NCI-H1930 (cell line): ENCODE measurements around the gene LCN9.
"Not testable (repeated sequence)": the region's sequence is repeated elsewhere in the genome, so short reads cannot be mapped to it uniquely, and the experiment has no call there.

Experiments used
- DNase-seq, 2 experiments: peaks; one replicate each; lab custom pipeline; 2025; lab: John Stamatoyannopoulos, UW

LCN9 gene

GRCh38 chr9:135647884-135648283 lies 15.2 kb upstream of the LCN9 start:
- DNase-seq, result no peak

GRCh38 chr9:135648494-135649410 lies 14.4 kb upstream of the LCN9 start:
- DNase-seq, result no peak

- DNase-seq, result no peak
Measured at GRCh38 chr9:135649508-135649907, 13.6 kb upstream of the LCN9 start.

GRCh38 chr9:135650408-135650807 lies 12.7 kb upstream of the LCN9 start:
- DNase-seq, result no peak

- no peak for DNase-seq
Measured at GRCh38 chr9:135655317-135655716, 7.8 kb upstream of the LCN9 start.

- no peak for DNase-seq
Measured at GRCh38 chr9:135657416-135657815, 5.7 kb upstream of the LCN9 start.

- no peak for DNase-seq
Measured at GRCh38 chr9:135659252-135659651, 3.9 kb upstream of the LCN9 start.

GRCh38 chr9:135660407-135660806 lies 2.7 kb upstream of the LCN9 start:
- DNase-seq, result no peak

- no peak for DNase-seq
Measured at GRCh38 chr9:135661816-135662560, 1.1 kb upstream of the LCN9 start.

GRCh38 chr9:135663451-135663770 lies 302 bp downstream of the LCN9 start:
- DNase-seq, result no peak

GRCh38 chr9:135663857-135664256 lies 748 bp downstream of the LCN9 start:
- DNase-seq, result no peak

- no peak for DNase-seq
Measured at GRCh38 chr9:135664266-135664665, 1.2 kb downstream of the LCN9 start.

GRCh38 chr9:135664801-135665794 lies 2.0 kb downstream of the LCN9 start:
- DNase-seq, result no peak

- DNase-seq, result no peak
Measured at GRCh38 chr9:135665795-135666189, 2.7 kb downstream of the LCN9 start.

GRCh38 chr9:135666534-135667462 lies 3.7 kb downstream of the LCN9 start:
- no peak for DNase-seq

GRCh38 chr9:135667463-135668001 lies 4.4 kb downstream of the LCN9 start:
- no peak for DNase-seq

GRCh38 chr9:135669018-135669417 lies 5.9 kb downstream of the LCN9 start:
- DNase-seq, result not testable (repeated sequence)

GRCh38 chr9:135669616-135670285 lies 6.6 kb downstream of the LCN9 start:
- no peak for DNase-seq

- DNase-seq, result no peak
Measured at GRCh38 chr9:135670721-135671590, 7.8 kb downstream of the LCN9 start.
